ENCODE data around the gene ZNF385A. TPM values are rescaled to one million over a fixed set of nuclear protein-coding genes. Genes with fewer than 3 reads are reported as not detected.

The ZNF385A gene
- total RNA-seq, 2 experiments from 2014 or later = 3.8 to 4.7 TPM

GRCh38 chr12:54337280-54337842 lies 47.2 kb downstream of the ZNF385A start:
- CTCF ChIA-PET = interaction anchor here (0.6 to 3.3 kb wide), 10 partner anchors 10 to 117 kb away, joined by 4 to 27 read pairs (median 6); partner anchors contain the start of gene COPZ1
- POLR2A ChIA-PET = interaction anchor here (1.2 to 1.4 kb wide), 3 partner anchors 12 to 22 kb away, joined by 3 to 4 read pairs (median 4); partner anchors contain the start of gene COPZ1
- peaks cover 31% of the 10 kb centered on the region for H3K36me3 Mint-ChIP-seq (ENCODE audit: low read depth)

GRCh38 chr12:54333420-54334034 lies 51.0 kb downstream of the ZNF385A start:
- intact Hi-C loops (cut with DNase I, micrococcal nuclease) = no loop called here
- H3K27me3 ChIP-seq (ENCODE audit: control insufficient read depth in 1 of 2, insufficient read depth in 2 of 2, low read length in 2 of 2) = no peaks in the 10 kb centered on the region
- Mint-ChIP-seq H3K9me3 (no peaks in the 10 kb centered on the region), H3K4me3 (no peak overlapping the region), H3K4me1 (ENCODE audit: low read depth) (peaks cover 55% of the 10 kb centered on the region), H3K27ac (no peak overlapping the region), H3K36me3 (ENCODE audit: low read depth) (peaks cover 17% of the 10 kb centered on the region), H3K27me3 (no peaks in the 10 kb centered on the region)
- peaks cover 47% of the 10 kb centered on the region for H3K4me1 ChIP-seq (ENCODE audit: insufficient read depth, low read length)
- H3K4me3 ChIP-seq (ENCODE audit: low read length) = no peak overlapping the region
- H3K27ac ChIP-seq (ENCODE audit: low read depth in 1 of 2, low read length in 2 of 2) = no peak overlapping the region
- H3K9me3 ChIP-seq (ENCODE audit: control insufficient read depth in 1 of 2, insufficient read depth in 1 of 2, low read length in 2 of 2) = no peaks in the 10 kb centered on the region
- H3K36me3 ChIP-seq (ENCODE audit: insufficient read depth, low read length) = peaks cover 4% of the 10 kb centered on the region
- ChIA-PET POLR2A (interaction anchor here (1.2 to 2.5 kb wide), 4 partner anchors 8 to 54 kb away, joined by 4 to 11 read pairs (median 8); partner anchors contain the start of genes CBX5, COPZ1 and HNRNPA1), CTCF (interaction anchor here (1.3 to 2.4 kb wide), 3 partner anchors 9 to 35 kb away, joined by 4 to 10 read pairs (median 6); partner anchors contain the start of gene COPZ1)
- ATAC-seq (ENCODE audit: poor library complexity) (no peak), DNase-seq (no peak)
- TF ChIP-seq CTCF (IDR thresholded peaks at IDR 0.05) = no peak

More at GRCh38 chr12:54337280-54337842, 47.2 kb downstream of the ZNF385A start:
- H3K9me3 Mint-ChIP-seq = no peaks in the 10 kb centered on the region
- Histone ChIP-seq H3K4me3 (ENCODE audit: low read length) (no peak overlapping the region), H3K9me3 (ENCODE audit: control insufficient read depth in 1 of 2, insufficient read depth in 1 of 2, low read length in 2 of 2) (no peaks in the 10 kb centered on the region), H3K36me3 (ENCODE audit: insufficient read depth, low read length) (peaks cover 25% of the 10 kb centered on the region), H3K4me1 (ENCODE audit: insufficient read depth, low read length) (peaks cover 16% of the 10 kb centered on the region), H3K27ac (ENCODE audit: low read depth in 1 of 2, low read length in 2 of 2) (no peak overlapping the region), H3K27me3 (ENCODE audit: control insufficient read depth in 1 of 2, insufficient read depth in 2 of 2, low read length in 2 of 2) (no peaks in the 10 kb centered on the region)
- H3K27me3 Mint-ChIP-seq = no peaks in the 10 kb centered on the region
- ATAC-seq (ENCODE audit: poor library complexity) (no peak), DNase-seq (no peak)
- intact Hi-C loops (cut with DNase I, micrococcal nuclease) = loop anchor here (2.0 to 5.0 kb wide), 3 partner anchors 21 to 35 kb away; no protein-coding TSS in a partner anchor
- TF ChIP-seq CTCF (IDR thresholded peaks at IDR 0.05) = no peak
- H3K4me3 Mint-ChIP-seq = no peak overlapping the region
- peaks cover 30% of the 10 kb centered on the region for H3K4me1 Mint-ChIP-seq (ENCODE audit: low read depth)
- H3K27ac Mint-ChIP-seq = no peak overlapping the region

- Mint-ChIP-seq H3K4me1 (ENCODE audit: low read depth) (peaks cover 60% of the 10 kb centered on the region), H3K27ac (peak overlapping the region; percentile 80), H3K36me3 (ENCODE audit: low read depth) (peaks cover 14% of the 10 kb centered on the region), H3K4me3 (peak overlapping the region; percentile 6), H3K27me3 (no peaks in the 10 kb centered on the region), H3K9me3 (no peaks in the 10 kb centered on the region)
- H3K27me3 ChIP-seq (ENCODE audit: control insufficient read depth in 1 of 2, insufficient read depth in 2 of 2, low read length in 2 of 2) = no peaks in the 10 kb centered on the region
- H3K4me1 ChIP-seq (ENCODE audit: insufficient read depth, low read length) = peaks cover 51% of the 10 kb centered on the region
- H3K9me3 ChIP-seq (ENCODE audit: control insufficient read depth in 1 of 2, insufficient read depth in 1 of 2, low read length in 2 of 2) = no peaks in the 10 kb centered on the region
- peaks cover 4% of the 10 kb centered on the region for H3K36me3 ChIP-seq (ENCODE audit: insufficient read depth, low read length)
- no peak overlapping the region for H3K4me3 ChIP-seq (ENCODE audit: low read length)
- no peak for TF ChIP-seq CTCF (IDR thresholded peaks at IDR 0.05)
- ChIA-PET POLR2A (interaction anchor here (0.8 kb wide), 1 partner anchor 28 kb away, joined by 4 read pairs; no protein-coding TSS in a partner anchor), CTCF (no interaction called here)
- intact Hi-C loops (cut with DNase I, micrococcal nuclease) = no loop called here
- ATAC-seq (ENCODE audit: poor library complexity) (no peak), DNase-seq (no peak)
- peak overlapping the region in 1 of 2 donors; percentile 61 for H3K27ac ChIP-seq (ENCODE audit: low read depth in 1 of 2, low read length in 2 of 2)
Observed at GRCh38 chr12:54331461-54331860, 53.1 kb downstream of the ZNF385A start.

All from CD4-positive, alpha-beta T cell (primary cell).